H9 (cell line): ENCODE results near the gene BHLHE23. TPM values are rescaled to one million over a fixed set of nuclear protein-coding genes. Genes with fewer than 3 reads are reported as not detected.

Experiments used
- DNase-seq: peaks from one replicate; pipeline ENCODE4 v3.0.0-alpha.2; 2017
- H2AFZ ChIP-seq: one replicate; pipeline ENCODE4 v1.6.1; 2013; ENCODE audit warnings: mild to moderate bottlenecking, low read length, control low read depth, moderate library complexity
- H2AK5ac ChIP-seq: 2 replicates; pipeline ENCODE4 v1.6.1; 2013; ENCODE audit warnings: low read length, control low read depth, mixed read lengths; ENCODE audit not compliant: insufficient read length
- H2BK120ac ChIP-seq: one replicate; pipeline ENCODE4 v1.6.1; 2013; ENCODE audit warnings: low read depth, mild to moderate bottlenecking, low read length, control low read depth, inconsistent platforms; ENCODE audit not compliant: poor library complexity, severe bottlenecking
- H2BK12ac ChIP-seq: 2 replicates; pipeline ENCODE4 v1.6.1; 2013; ENCODE audit warnings: low read length, control low read depth, mixed read lengths, low read depth; ENCODE audit not compliant: insufficient read length
- H2BK15ac ChIP-seq: 2 replicates; pipeline ENCODE4 v1.6.1; 2013; ENCODE audit warnings: low read depth, low read length, control low read depth
- H2BK20ac ChIP-seq: one replicate; pipeline ENCODE4 v1.6.1; 2013; ENCODE audit warnings: low read depth, mild to moderate bottlenecking, low read length, control low read depth, inconsistent platforms; ENCODE audit not compliant: poor library complexity, severe bottlenecking
- H2BK5ac ChIP-seq: 2 replicates; pipeline ENCODE4 v1.6.1; 2013; ENCODE audit warnings: low read length, control low read depth, mixed read lengths; ENCODE audit not compliant: insufficient read length
- H3K14ac ChIP-seq: 2 replicates; pipeline ENCODE4 v1.6.1; 2013; ENCODE audit warnings: low read length, control low read depth; ENCODE audit not compliant: insufficient read depth
- H3K18ac ChIP-seq: 2 replicates; pipeline ENCODE4 v1.6.1; 2013; ENCODE audit warnings: low read depth, mild to moderate bottlenecking, mixed read lengths, low read length, control low read depth; ENCODE audit not compliant: insufficient read length
- H3K23ac ChIP-seq: 2 replicates; pipeline ENCODE4 v1.6.1; 2013; ENCODE audit warnings: low read length, control low read depth, mixed read lengths, low read depth; ENCODE audit not compliant: insufficient read length
- H3K23me2 ChIP-seq: 2 replicates; pipeline ENCODE4 v1.6.1; 2013; ENCODE audit warnings: low read depth, mild to moderate bottlenecking, mixed read lengths, low read length, control low read depth; ENCODE audit not compliant: insufficient read length, poor library complexity, severe bottlenecking
- H3K27ac ChIP-seq: 2 replicates; pipeline ENCODE4 v1.5.1; 2013; ENCODE audit warnings: low read length, control low read depth, mixed read lengths, low read depth; ENCODE audit not compliant: insufficient read length
- H3K27me3 ChIP-seq: 2 replicates; pipeline ENCODE4 v1.6.1; 2013; ENCODE audit warnings: low read length, control low read depth, inconsistent platforms; ENCODE audit not compliant: insufficient read depth
- H3K4ac ChIP-seq: 2 replicates; pipeline ENCODE4 v1.6.1; 2013; ENCODE audit warnings: low read depth, mild to moderate bottlenecking, control low read depth, inconsistent platforms, low read length, moderate library complexity
- H3K4me1 ChIP-seq: 2 replicates; pipeline ENCODE4 v1.6.1; 2013; ENCODE audit warnings: low read length, control low read depth, inconsistent platforms; ENCODE audit not compliant: insufficient read depth
- H3K4me2 ChIP-seq: 2 replicates; pipeline ENCODE4 v1.6.1; 2013; ENCODE audit warnings: low read length, control low read depth, mixed read lengths; ENCODE audit not compliant: insufficient read length, insufficient read depth
- H3K56ac ChIP-seq: 2 replicates; pipeline ENCODE4 v1.6.1; 2013; ENCODE audit warnings: low read depth, mild to moderate bottlenecking, mixed read lengths, low read length, control low read depth; ENCODE audit not compliant: insufficient read length
- H3K79me1 ChIP-seq: 2 replicates; pipeline ENCODE4 v1.6.1; 2013; ENCODE audit warnings: low read depth, mild to moderate bottlenecking, moderate library complexity, low read length, control low read depth, inconsistent platforms; ENCODE audit not compliant: insufficient read depth, poor library complexity, severe bottlenecking
- H3K79me2 ChIP-seq: 2 replicates; pipeline ENCODE4 v1.6.1; 2013; ENCODE audit warnings: low read length, control low read depth, inconsistent platforms; ENCODE audit not compliant: insufficient read depth
- H3K9ac ChIP-seq: 2 replicates; pipeline ENCODE4 v1.6.1; 2013; ENCODE audit warnings: low read length, control low read depth, mixed read lengths; ENCODE audit not compliant: insufficient read length; ENCODE audit errors: extremely low read depth
- H3K9me3 ChIP-seq: one replicate; pipeline ENCODE4 v1.6.1; 2013; ENCODE audit warnings: low read depth, low read length, inconsistent platforms; ENCODE audit not compliant: control insufficient read depth
- H3T11ph ChIP-seq: one replicate; pipeline ENCODE4 v1.6.1; 2013; ENCODE audit warnings: mild to moderate bottlenecking, low read length, control low read depth, inconsistent platforms
- H4K20me1 ChIP-seq: one replicate; pipeline ENCODE4 v1.6.1; 2013; ENCODE audit not compliant: control insufficient read depth, insufficient read length, insufficient read depth
- H4K5ac ChIP-seq: 2 replicates; pipeline ENCODE4 v1.6.1; 2013; ENCODE audit warnings: low read depth, mild to moderate bottlenecking, mixed read lengths, low read length, control low read depth; ENCODE audit not compliant: insufficient read length
- H4K8ac ChIP-seq: replicated peaks from 2 replicates; pipeline ENCODE4 v1.6.1; 2013; ENCODE audit warnings: low read length, control low read depth, mixed read lengths, low read depth; ENCODE audit not compliant: insufficient read length
- H4K91ac ChIP-seq: 2 replicates; pipeline ENCODE4 v1.6.1; 2013; ENCODE audit warnings: low read depth, mild to moderate bottlenecking, moderate library complexity, mixed read lengths, low read length, control low read depth; ENCODE audit not compliant: insufficient read length
- H3K27ac Mint-ChIP-seq, 3 experiments: 2 replicates in 2 of 3; 3 replicates in 1 of 3; pipeline ENCODE4 v1.8.0; 2020 to 2021; ENCODE audit warnings: mixed read lengths in 3 of 3, mild to moderate bottlenecking in 1 of 3, moderate library complexity in 1 of 3
- H3K27me3 Mint-ChIP-seq: 2 replicates; pipeline ENCODE4 v1.8.0; 2021; ENCODE audit warnings: low read depth, mild to moderate bottlenecking, moderate library complexity, mixed read lengths
- H3K36me3 Mint-ChIP-seq, 3 experiments: 2 replicates in 2 of 3; 3 replicates in 1 of 3; pipeline ENCODE4 v1.8.0; 2020 to 2021; ENCODE audit warnings: low read depth in 3 of 3, mixed read lengths in 3 of 3; ENCODE audit not compliant: insufficient read depth in 1 of 3
- H3K4me1 Mint-ChIP-seq, 2 experiments: 2 replicates each; pipeline ENCODE4 v1.8.0; 2020; ENCODE audit warnings: mixed read lengths in 2 of 2
- H3K4me3 Mint-ChIP-seq, 2 experiments: 2 replicates in 1 of 2; 3 replicates in 1 of 2; pipeline ENCODE4 v1.8.0; 2020 to 2021; ENCODE audit warnings: mild to moderate bottlenecking in 2 of 2, mixed read lengths in 2 of 2, moderate library complexity in 1 of 2
- H3K9me3 Mint-ChIP-seq, 2 experiments: 2 replicates in 1 of 2; 3 replicates in 1 of 2; pipeline ENCODE4 v1.8.0; 2020; ENCODE audit warnings: mild to moderate bottlenecking in 2 of 2, mixed read lengths in 2 of 2, moderate library complexity in 1 of 2
- CTCF ChIP-seq: fragments of 200-600 bp; sonication (generic); conservative IDR thresholded peaks from 3 replicates; pipeline ENCODE4 v1.8.0; 2021; ENCODE audit warnings: antibody characterized with exemption, mild to moderate bottlenecking
- WGBS: extraction: QIAGEN DNeasy Blood & Tissue Kit; methylation state at CpG from one replicate; pipeline ENCODE4 v1.1.7; 2013; ENCODE audit warnings: missing lambda C conversion rate, low lambda C conversion rate, mixed read lengths; ENCODE audit not compliant: insufficient read length; ENCODE audit errors: extremely low coverage; 5-methylcytosine and 5-hydroxymethylcytosine counted together
- total RNA-seq: library from RNA; stranded (reverse); gene quantifications from 2 replicates; pipeline ENCODE4 v1.2.1, GENCODE V29; 2021

BHLHE23 gene
- total RNA-seq, 1 experiment from 2014 or later = 0.35 TPM

- Histone ChIP-seq H3K4me2 (no peak overlapping the region), H4K91ac (no peak overlapping the region), H2AK5ac (no peak overlapping the region), H2BK5ac (no peak overlapping the region), H3T11ph (no peak overlapping the region), H3K23ac (no peak overlapping the region), H3K27me3 (peaks cover 38% of the 10 kb centered on the region), H3K9ac (no peak overlapping the region), H3K4ac (no peak overlapping the region), H2BK120ac (no peak overlapping the region), H3K4me1 (no peaks in the 10 kb centered on the region; the same call in 1 of the 2 replicates), H3K23me2 (peaks cover 16% of the 10 kb centered on the region), H4K5ac (no peak overlapping the region), H3K9me3 (no peaks in the 10 kb centered on the region), H2BK20ac (no peak overlapping the region), H2AFZ (no peak overlapping the region), H2BK12ac (no peak overlapping the region), H3K18ac (no peak overlapping the region), H2BK15ac (no peak overlapping the region), H3K79me1 (no peaks in the 10 kb centered on the region), H3K27ac (no peak overlapping the region), H3K79me2 (no peaks in the 10 kb centered on the region), H4K8ac (no peak overlapping the region), H3K14ac (no peak overlapping the region), H3K56ac (no peak overlapping the region), H4K20me1 (no peaks in the 10 kb centered on the region)
- Mint-ChIP-seq H3K36me3 (peaks cover 10 to 23% (median 13%) of the 10 kb centered on the region in 3 experiments), H3K4me3 (peak overlapping the region in 1 of 2 experiments; percentile 16; a peak in 2 of 5 replicates), H3K9me3 (peaks cover 23 to 25% of the 10 kb centered on the region in 2 experiments), H3K4me1 (peaks cover 22 to 30% of the 10 kb centered on the region in 2 experiments), H3K27ac (no peak overlapping the region; a peak in 1 of 7 replicates), H3K27me3 (peaks cover 88% of the 10 kb centered on the region)
- no peak for TF ChIP-seq CTCF
- DNase-seq = no peak
- WGBS = no CpG with 5 or more reads among the region's 30 CpGs
Observed at GRCh38 chr20:63009988-63010769, 3.4 kb upstream of the BHLHE23 start.
